ENCODE results near the gene SLC35F3.
A peak's percentile ranks its signal among the peaks of the same experiment; 100 is the strongest.
"Not testable (repeated sequence)": the region's sequence is repeated elsewhere in the genome, so short reads cannot be mapped to it uniquely, and the experiment has no call there.

SLC35F3 gene

DNA sequence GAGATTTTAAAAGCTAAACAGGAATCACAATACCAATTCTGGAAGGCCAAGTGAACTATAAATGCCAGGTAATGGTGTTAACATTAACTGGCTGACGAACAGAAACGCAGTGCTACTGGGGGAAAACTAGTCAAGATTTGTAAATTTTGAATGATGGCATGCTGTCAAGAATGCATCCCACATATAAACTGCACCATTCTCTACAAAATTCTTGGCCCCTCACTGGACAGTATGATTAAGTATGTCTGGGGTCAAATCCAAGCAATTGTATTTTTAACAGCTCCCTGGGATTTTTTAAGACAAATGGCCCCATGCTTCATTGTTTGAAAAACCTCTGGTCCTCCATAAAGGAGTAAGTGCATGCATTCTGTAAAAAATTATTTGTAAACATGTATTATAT is 395.6 kb downstream of the SLC35F3 start:
- no peak for DNase-seq

GRCh38 chr1:234301663-234302062 is 397.2 kb downstream of the SLC35F3 start:
- not testable (repeated sequence) for DNase-seq

DNA sequence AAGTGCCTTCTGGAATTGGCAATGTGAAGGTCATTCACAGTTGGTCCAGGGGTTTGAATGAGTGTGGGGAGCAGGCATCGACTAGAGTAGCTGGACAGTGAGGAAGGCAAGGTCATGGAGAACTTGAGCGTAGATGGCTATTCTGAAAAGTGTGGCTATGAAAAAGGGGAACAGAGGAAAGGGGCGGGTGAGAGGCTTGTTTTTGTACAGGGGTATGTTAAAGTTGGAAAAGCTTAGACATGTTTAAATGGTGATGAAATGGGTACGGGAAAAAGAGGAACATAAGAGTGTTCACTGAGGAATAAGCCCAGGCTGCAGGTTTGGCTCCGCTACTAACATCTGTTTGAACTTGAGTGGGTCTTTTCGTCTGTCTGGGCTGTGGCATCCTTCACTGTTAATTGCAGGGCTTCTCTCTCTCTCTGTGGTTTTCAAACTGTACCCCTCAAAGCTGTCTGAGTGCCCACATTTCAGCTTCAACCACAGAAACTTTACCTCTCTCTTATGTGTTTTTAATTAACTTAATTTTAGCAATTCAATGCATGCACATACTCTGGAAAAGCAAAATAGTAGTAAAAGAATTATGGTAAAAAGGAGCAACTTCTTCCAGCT is 398.0 kb downstream of the SLC35F3 start:
- DNase-seq, result no peak

GRCh38 chr1:234303231-234303630 is 398.8 kb downstream of the SLC35F3 start:
- DNase-seq, result no peak

DNA sequence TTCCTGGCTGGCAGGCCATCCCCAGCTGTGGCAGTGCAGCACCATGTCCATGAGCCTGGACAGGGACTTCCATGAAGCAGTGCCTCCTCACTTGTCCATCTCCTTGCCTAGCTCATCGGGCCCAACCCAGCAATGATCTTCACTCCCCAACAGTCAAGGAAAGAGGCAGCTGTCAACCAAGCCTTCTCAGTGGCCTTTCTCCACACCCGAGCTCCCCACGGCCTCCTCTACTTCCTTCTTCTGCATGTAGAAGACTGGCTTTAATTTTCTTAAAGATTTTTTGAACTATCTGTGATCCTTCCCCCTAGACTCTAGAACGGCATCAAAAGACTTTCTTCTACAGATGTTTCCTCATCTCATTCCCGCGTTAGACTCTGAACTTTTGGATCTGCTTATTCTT is 403.2 kb downstream of the SLC35F3 start:
- DNase-seq, result no peak

- DNase-seq, result no peak
Observed at GRCh38 chr1:234309243-234309597, 404.7 kb downstream of the SLC35F3 start.

GRCh38 chr1:234309598-234310459 is 405.4 kb downstream of the SLC35F3 start:
- DNase-seq, result peak; percentile 88

DNA sequence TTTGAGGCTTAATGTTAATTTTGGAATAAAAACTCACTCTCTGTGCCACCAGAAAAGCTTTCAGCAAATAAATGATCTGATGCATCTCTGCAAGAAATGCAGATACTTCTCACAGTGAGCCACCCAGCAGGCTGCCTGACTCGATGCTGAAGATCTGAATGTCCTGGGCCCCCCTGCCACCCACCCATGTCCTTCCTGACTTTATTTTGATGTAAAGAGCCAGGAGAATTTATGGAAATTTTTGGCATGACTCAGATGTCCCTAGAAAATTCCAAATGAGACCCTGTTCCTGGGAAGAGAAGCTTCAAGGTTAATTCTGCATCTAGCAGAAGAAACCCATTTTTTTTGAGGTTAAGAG is 406.0 kb downstream of the SLC35F3 start:
- no peak for DNase-seq

GRCh38 chr1:234311414-234311813 is 406.9 kb downstream of the SLC35F3 start:
- no peak for DNase-seq

DNA sequence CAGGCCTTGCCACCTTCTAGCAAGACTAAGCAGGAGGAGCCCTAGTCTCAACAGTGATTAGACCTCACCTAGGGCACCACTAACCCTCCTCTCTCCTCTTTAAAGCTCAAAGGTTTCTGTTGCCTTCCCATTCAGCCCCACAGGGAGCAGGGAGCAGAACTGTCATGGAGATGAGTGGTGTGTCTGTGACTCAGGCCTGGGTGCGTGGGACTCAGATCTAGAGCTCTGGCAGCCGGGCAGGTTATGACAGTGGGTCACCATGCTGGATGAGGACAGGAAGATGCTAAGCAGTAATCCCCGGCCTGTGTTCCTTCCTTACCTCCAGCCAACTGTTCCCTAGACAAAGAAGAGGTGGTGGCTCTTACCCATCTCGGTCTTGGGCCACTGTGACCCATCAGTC is 408.7 kb downstream of the SLC35F3 start:
- DNase-seq, result no peak

- DNase-seq, result peak; percentile 67
Observed at GRCh38 chr1:234315091-234315541, 410.6 kb downstream of the SLC35F3 start.

DNA sequence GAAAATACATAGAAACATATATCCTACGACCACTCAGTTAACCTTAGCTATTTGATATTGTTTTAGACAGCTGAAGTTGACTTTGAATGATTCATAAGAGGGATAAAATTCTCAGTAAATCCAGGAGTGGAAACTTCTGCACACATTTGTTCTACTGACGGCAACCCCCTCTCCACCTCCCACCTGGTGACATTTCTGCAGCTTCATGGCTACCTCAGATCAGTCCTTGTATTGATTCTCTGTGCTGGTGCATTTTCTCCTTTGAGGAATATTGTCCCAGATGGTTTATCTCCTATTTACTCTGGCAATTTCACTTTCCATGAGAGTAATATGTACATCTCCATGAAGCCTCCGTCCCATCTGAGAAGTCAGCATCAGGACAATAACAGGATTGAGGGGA is 411.1 kb downstream of the SLC35F3 start:
- DNase-seq, result peak; percentile 72

GRCh38 chr1:234316486-234316885 is 412.0 kb downstream of the SLC35F3 start:
- DNase-seq, result no peak

GRCh38 chr1:234316937-234317336 is 412.5 kb downstream of the SLC35F3 start:
- DNase-seq, result no peak

- no peak for DNase-seq
Observed at GRCh38 chr1:234320069-234320468, 415.6 kb downstream of the SLC35F3 start.

GRCh38 chr1:234320549-234320948 is 416.1 kb downstream of the SLC35F3 start:
- no peak for DNase-seq

DNA sequence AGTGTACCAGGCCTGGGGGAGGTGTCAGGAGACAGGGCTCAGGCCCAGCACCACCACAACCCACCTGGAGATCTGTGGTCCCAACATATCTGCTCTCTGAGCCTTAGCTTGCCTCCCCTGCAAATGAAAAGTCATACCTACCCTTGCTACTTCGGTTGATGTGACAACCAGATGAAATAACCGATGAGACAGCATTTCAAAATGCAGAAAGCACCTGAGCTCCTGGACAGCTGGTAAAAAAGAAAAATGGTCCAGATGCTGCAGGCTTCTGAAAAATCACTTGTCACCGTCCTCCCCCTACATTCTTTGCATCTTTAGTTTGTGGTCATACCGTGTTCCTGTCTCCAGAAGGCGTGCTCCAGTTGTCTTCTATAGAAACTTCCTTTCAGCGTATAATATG is 416.8 kb downstream of the SLC35F3 start:
- DNase-seq, result no peak

DNA sequence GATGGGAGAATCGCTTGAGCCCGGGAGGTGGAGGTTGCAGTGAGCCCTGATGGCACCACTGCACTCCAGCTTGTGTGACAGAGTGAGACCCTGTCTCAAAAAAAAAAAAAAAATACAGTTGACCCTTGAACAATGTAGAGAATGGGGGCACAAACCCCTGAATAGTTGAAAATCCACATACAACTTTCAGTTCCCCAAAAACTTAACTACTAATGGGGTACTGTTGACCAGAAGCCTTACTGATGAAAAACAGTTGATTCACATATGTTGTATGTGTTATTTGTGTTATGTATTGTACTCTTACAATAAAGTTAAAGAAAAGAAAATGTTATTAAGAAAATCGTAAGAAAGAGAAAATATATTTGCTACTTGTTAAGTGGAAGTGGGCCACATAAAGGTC is 417.6 kb downstream of the SLC35F3 start:
- no peak for DNase-seq

GRCh38 chr1:234322979-234323378 is 418.5 kb downstream of the SLC35F3 start:
- DNase-seq, result peak; percentile 82

DNA sequence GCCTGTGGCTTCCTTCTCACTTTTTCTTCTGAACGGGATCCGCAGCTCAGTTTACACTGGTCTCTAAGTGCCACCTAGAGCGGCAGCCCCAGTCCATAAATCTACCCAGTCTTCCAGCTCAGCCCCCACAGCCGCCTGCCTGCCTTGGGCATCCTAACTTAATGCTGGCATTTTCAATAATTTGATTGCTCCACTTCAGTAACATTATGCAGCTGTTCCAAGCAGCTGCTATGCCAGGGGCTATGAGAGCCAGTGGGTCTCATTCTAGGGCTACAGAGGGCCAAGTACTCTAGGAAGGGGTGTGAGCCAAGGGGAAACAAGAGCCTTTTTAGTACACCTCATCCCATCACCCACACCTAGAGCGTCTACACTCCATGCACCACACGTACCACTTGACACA is 420.3 kb downstream of the SLC35F3 start:
- DNase-seq, result no peak

- DNase-seq, result no peak
Observed at GRCh38 chr1:234325878-234326496, 421.5 kb downstream of the SLC35F3 start.

DNA sequence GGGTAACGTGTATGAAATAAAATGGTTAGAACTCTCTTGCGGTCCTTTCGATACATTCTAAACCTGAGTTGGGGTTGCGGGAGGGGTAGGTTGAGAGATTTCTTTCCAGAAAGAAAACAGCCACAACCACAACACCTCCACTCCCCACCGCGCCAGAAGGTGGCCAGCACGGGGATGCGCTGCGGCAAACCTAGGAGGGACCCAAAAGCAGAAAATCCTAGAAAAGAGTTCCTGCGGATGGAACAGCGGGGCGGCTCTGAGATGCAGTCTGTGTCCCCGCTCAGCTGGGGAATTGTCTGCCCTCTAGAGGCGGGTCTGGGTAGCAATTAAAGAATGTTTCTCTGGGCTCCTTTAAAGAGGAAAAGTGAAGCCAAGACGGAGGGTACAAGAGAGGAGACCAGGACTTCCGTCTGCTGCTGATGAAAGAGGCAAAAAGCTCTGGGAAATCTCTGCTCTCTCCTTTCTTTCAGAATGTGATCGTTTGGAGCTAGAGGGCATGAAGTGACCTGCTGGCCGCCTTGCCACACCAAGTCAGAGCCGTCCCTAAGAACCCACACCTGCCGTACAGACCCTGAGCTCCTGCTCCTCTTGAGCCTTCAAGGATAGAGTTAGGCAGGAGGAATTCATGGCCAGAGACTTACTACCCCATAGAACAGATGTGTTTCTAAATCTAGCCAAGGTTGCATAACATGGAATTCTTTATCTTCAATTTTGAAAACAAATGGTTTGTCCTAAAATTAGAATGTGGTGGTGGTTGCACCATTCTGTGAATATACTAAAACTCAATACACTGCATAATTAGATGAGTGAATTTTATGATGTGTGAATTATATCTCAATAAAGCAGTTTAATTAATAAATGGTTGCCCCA is 422.3 kb downstream of the SLC35F3 start:
- peak; percentile 86 for DNase-seq

DNA sequence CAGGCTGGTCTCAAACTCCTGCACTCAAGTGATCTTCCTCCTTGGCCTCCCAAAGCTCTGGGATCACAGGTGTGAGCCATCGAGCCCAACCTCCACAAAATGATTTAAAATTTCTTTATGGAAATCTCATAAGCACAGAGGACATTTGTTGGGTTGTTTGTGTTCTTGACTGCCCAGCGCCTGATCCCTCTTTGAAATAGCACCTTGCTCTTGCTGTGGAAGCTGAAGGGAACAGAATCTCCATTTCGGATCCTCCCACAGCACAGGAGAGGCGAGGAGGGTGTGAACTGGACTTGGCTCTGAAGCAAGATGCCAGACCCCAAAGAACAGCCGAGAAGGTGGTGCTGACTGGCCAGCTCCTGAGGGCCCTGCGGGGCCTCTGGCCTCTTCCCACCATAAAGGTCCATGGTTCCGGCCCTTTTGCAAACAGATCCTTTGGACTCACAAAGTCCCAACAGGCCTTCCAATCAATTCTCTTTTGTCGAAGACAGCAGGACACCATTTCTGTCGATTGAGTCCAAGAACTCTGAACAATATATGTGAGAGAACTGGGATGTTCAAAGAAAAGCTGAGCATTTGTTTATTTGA is 423.2 kb downstream of the SLC35F3 start:
- DNase-seq, result no peak

Data from activated effector memory CD4-positive, alpha-beta T cell treated with anti-CD3 and anti-CD28 coated beads, Interleukin-2, amount 50 U/mL, for 16 hours (primary cell).